Choroid plexus epithelial cell (primary cell): Measurements from ENCODE around the gene SLC30A3.

Source experiments
- DNase-seq: peaks from one replicate; pipeline ENCODE4 v3.0.0-alpha.2; 2010; ENCODE audit warnings: low read depth
- H3K4me3 ChIP-seq: 2 replicates; pipeline ENCODE4 v1.5.1; 2011; ENCODE audit warnings: low read depth, mild to moderate bottlenecking, control low read depth, low read length, moderate library complexity
- CTCF ChIP-seq: conservative IDR thresholded peaks from 2 replicates; pipeline ENCODE4 v1.5.1; 2011; ENCODE audit warnings: low read depth, mild to moderate bottlenecking, control low read depth, inconsistent platforms, low read length, moderate library complexity

The SLC30A3 gene

DNA sequence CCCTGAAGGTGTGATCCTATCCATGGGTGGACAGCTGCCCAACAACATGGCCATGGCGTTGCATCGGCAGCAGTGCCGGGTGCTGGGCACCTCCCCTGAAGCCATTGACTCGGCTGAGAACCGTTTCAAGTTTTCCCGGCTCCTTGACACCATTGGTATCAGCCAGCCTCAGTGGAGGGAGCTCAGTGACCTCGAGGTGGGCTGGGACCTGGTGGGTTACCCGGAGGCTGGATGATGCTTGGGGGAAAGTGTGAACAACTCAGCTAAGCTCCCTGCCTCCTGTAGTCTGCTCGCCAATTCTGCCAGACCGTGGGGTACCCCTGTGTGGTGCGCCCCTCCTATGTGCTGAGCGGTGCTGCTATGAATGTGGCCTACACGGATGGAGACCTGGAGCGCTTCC lies 29.5 kb downstream of the SLC30A3 start:
- TF ChIP-seq CTCF: no peak
- no peak for DNase-seq
- H3K4me3 ChIP-seq: no peak overlapping the region

- DNase-seq: no peak
- TF ChIP-seq CTCF: no peak
- no peak overlapping the region for H3K4me3 ChIP-seq
Observed at GRCh38 chr2:27231921-27232320, 30.9 kb downstream of the SLC30A3 start.

GRCh38 chr2:27227501-27227900 lies 35.3 kb downstream of the SLC30A3 start:
- TF ChIP-seq CTCF: no peak
- H3K4me3 ChIP-seq: no peak overlapping the region
- DNase-seq: no peak

DNA sequence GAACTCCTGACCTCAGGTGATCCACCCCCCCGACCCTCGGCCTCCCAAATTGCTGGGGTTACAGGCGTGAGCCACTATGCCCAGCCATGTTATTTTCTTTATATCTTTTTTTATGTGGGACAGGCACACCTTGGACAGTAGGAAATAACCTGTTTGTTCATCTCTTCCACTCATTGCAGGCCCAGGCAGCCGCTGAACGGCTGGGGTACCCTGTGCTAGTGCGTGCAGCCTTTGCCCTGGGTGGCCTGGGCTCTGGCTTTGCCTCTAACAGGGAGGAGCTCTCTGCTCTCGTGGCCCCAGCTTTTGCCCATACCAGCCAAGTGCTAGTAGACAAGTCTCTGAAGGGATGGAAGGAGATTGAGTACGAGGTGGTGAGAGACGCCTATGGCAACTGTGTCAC lies 37.3 kb downstream of the SLC30A3 start:
- no peak overlapping the region for H3K4me3 ChIP-seq
- TF ChIP-seq CTCF: no peak
- no peak for DNase-seq

GRCh38 chr2:27223416-27223815 lies 39.4 kb downstream of the SLC30A3 start:
- TF ChIP-seq CTCF: no peak
- no peak for DNase-seq
- H3K4me3 ChIP-seq: no peak overlapping the region

DNA sequence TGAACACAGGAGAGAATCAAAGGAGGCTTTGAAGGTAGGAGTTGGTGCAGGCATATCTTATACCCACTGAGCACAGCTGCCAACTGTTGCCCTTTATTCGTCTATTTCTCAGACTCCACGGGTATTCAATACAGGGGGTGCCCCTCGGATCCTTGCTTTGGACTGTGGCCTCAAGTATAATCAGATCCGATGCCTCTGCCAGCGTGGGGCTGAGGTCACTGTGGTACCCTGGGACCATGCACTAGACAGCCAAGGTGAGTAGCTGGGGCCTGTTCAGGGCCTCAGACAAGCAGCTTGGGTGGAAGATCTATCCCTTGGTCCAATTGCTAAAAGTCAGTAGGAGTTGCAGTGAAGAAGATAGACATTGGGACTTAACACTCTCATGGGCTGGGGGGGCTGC lies 40.4 kb downstream of the SLC30A3 start:
- no peak for TF ChIP-seq CTCF
- DNase-seq: no peak
- H3K4me3 ChIP-seq: no peak overlapping the region

- DNase-seq: no peak
- no peak overlapping the region for H3K4me3 ChIP-seq
- no peak for TF ChIP-seq CTCF
Observed at GRCh38 chr2:27221166-27221565, 41.7 kb downstream of the SLC30A3 start.
